Loucy (cell line): Measurements from ENCODE around the gene TANGO6.
"Not testable (repeated sequence)": the region's sequence is repeated elsewhere in the genome, so short reads cannot be mapped to it uniquely, and the experiment has no call there.

Source experiments
- H2AFZ ChIP-seq: fragments of 200-600 bp; sonication (generic); 2 replicates; pipeline ENCODE4 v1.6.0; 2016; ENCODE audit warnings: antibody characterized with exemption, mild to moderate bottlenecking, low read length, moderate library complexity
- H3F3A ChIP-seq: fragments of 200-600 bp; 2 replicates; pipeline ENCODE4 v1.6.0; 2016; ENCODE audit warnings: antibody characterized with exemption, low read depth, mild to moderate bottlenecking
- H3K27me3 ChIP-seq: fragments of 200-600 bp; sonication (generic); 2 replicates; pipeline ENCODE4 v1.6.1; 2014; ENCODE audit warnings: low read length, mild to moderate bottlenecking; ENCODE audit not compliant: insufficient read depth, poor library complexity, severe bottlenecking
- H3K36me3 ChIP-seq: fragments of 200-600 bp; sonication (generic); 2 replicates; pipeline ENCODE4 v1.6.1; 2016; ENCODE audit warnings: low read length; ENCODE audit not compliant: insufficient read depth
- H3K4me1 ChIP-seq: fragments of 200-600 bp; sonication (generic); 2 replicates; pipeline ENCODE4 v1.5.1; 2014; ENCODE audit warnings: low read length, mild to moderate bottlenecking; ENCODE audit not compliant: insufficient read depth, poor library complexity, severe bottlenecking
- H3K4me2 ChIP-seq: fragments of 200-600 bp; sonication (generic); 2 replicates; pipeline ENCODE4 v1.6.0; 2014; ENCODE audit warnings: antibody characterized with exemption, low read length, low read depth, mild to moderate bottlenecking; ENCODE audit not compliant: poor library complexity, severe bottlenecking
- H3K4me3 ChIP-seq: fragments of 200-600 bp; sonication (generic); 2 replicates; pipeline ENCODE4 v1.5.1; 2014; ENCODE audit warnings: low read length, mild to moderate bottlenecking, mixed read lengths; ENCODE audit not compliant: poor library complexity, severe bottlenecking
- H3K79me2 ChIP-seq: fragments of 200-600 bp; sonication (generic); 2 replicates; pipeline ENCODE4 v1.6.1; 2014; ENCODE audit warnings: low read length; ENCODE audit not compliant: insufficient read depth
- H3K9ac ChIP-seq: fragments of 200-600 bp; sonication (generic); 2 replicates; pipeline ENCODE4 v1.6.0; 2014; ENCODE audit warnings: mild to moderate bottlenecking, low read depth, low read length, moderate library complexity; ENCODE audit not compliant: poor library complexity, severe bottlenecking
- H3K9me2 ChIP-seq: fragments of 200-600 bp; sonication (generic); replicated peaks from 2 replicates; pipeline ENCODE4 v1.6.1; 2016; ENCODE audit warnings: low read depth, low read length, mixed read lengths
- H3K9me3 ChIP-seq: fragments of 200-600 bp; sonication (generic); 2 replicates; pipeline ENCODE4 v1.6.1; 2014; ENCODE audit warnings: mild to moderate bottlenecking, antibody characterized with exemption, low read length, low read depth; ENCODE audit not compliant: insufficient read depth
- H4K20me1 ChIP-seq: fragments of 200-600 bp; sonication (generic); 2 replicates; pipeline ENCODE4 v1.6.0; 2014; ENCODE audit warnings: antibody characterized with exemption, low read length, mild to moderate bottlenecking; ENCODE audit not compliant: insufficient read depth, poor library complexity, severe bottlenecking
- EZH2phosphoT487 ChIP-seq: fragments of 200-600 bp; IDR thresholded peaks from 2 replicates; pipeline ENCODE4 v1.6.1; 2018; ENCODE audit warnings: antibody characterized with exemption, mild to moderate bottlenecking, moderate library complexity, borderline replicate concordance
- TF ChIP-seq, protein P1 (sequence below): fragments of 200-600 bp; sonication (generic); conservative IDR thresholded peaks from 2 replicates; pipeline ENCODE4 v1.5.1; 2014; ENCODE audit warnings: mild to moderate bottlenecking, antibody characterized with exemption, low read length

TANGO6 gene

DNA sequence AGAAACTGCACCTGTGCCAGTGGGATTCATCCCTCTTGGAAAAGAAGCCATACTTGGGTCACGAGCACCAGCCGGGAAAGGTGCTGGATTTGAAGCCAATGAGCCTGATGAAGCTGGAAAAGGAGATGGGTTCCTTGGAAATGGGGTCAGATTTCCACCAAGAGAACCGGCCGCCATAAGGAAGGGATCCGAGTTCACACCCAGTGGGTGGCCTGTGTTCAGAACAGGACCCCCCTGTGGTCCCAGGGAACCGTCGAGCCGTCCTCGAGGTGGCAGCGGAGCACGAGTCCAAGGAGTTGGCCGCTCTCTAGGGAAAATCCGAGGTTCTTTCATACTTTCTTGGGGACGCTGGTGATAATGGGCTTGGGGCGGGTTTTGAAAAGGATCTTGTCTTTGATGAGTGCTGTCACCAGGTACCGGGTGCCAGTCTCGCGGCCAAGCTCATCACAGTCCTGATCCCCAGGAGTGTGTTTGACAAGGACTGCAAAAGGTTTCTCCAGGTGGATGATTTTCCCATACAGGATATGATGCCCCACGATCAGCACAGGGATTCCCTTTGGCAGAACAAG lies 276.8 kb downstream of the TANGO6 start:
- Histone ChIP-seq H3K4me3 (no peak overlapping the region), H3K9ac (no peak overlapping the region), H3K79me2 (no peaks in the 10 kb centered on the region), H3K9me2 (no peaks in the 10 kb centered on the region), H3K4me2 (no peak overlapping the region), H3K36me3 (peaks cover 39% of the 10 kb centered on the region; the same call in 1 of the 2 replicates), H4K20me1 (peaks cover 5% of the 10 kb centered on the region), H3K4me1 (no peaks in the 10 kb centered on the region), H2AFZ (no peak overlapping the region), H3K27me3 (no peaks in the 10 kb centered on the region), H3K9me3 (no peaks in the 10 kb centered on the region), H3F3A (no peaks in the 10 kb centered on the region)
- TF ChIP-seq, protein P1, sequence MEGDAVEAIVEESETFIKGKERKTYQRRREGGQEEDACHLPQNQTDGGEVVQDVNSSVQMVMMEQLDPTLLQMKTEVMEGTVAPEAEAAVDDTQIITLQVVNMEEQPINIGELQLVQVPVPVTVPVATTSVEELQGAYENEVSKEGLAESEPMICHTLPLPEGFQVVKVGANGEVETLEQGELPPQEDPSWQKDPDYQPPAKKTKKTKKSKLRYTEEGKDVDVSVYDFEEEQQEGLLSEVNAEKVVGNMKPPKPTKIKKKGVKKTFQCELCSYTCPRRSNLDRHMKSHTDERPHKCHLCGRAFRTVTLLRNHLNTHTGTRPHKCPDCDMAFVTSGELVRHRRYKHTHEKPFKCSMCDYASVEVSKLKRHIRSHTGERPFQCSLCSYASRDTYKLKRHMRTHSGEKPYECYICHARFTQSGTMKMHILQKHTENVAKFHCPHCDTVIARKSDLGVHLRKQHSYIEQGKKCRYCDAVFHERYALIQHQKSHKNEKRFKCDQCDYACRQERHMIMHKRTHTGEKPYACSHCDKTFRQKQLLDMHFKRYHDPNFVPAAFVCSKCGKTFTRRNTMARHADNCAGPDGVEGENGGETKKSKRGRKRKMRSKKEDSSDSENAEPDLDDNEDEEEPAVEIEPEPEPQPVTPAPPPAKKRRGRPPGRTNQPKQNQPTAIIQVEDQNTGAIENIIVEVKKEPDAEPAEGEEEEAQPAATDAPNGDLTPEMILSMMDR = no peak
- TF ChIP-seq EZH2phosphoT487 = no peak

DNA sequence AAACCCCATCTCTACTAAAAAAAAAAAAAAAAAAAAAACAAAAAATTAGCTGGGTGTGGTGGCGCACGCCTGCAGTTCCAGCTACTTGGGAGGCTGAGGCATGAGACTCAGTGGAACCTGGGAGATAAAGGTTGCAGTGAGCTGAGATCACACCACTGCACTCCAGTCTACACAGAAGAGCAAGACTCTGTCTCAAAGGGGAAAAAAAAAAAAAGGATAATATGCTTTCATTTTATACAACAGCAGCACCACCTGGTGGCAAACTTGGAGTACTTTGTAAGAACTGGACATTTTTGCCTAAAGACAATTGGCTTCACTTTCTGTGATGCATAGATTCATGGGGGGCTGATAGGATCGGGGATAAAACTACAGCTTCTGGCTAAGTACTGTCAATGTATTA lies 280.6 kb downstream of the TANGO6 start:
- H3K79me2 ChIP-seq = peaks cover 17% of the 10 kb centered on the region; the same call in 1 of the 2 replicates
- peaks cover 23% of the 10 kb centered on the region; the same call in 1 of the 2 replicates for H3K36me3 ChIP-seq
- H3K27me3 ChIP-seq = no peaks in the 10 kb centered on the region
- no peak for TF ChIP-seq EZH2phosphoT487
- TF ChIP-seq, protein P1 = peak; percentile 81
- no peaks in the 10 kb centered on the region; the same call in 1 of the 2 replicates for H3F3A ChIP-seq
- no peak overlapping the region for H3K4me2 ChIP-seq
- no peak overlapping the region for H2AFZ ChIP-seq
- H3K9ac ChIP-seq = no peak overlapping the region
- no peaks in the 10 kb centered on the region for H3K9me3 ChIP-seq
- H3K4me3 ChIP-seq = no peak overlapping the region
- H3K4me1 ChIP-seq = no peaks in the 10 kb centered on the region
- no peaks in the 10 kb centered on the region for H3K9me2 ChIP-seq
- peaks cover 16% of the 10 kb centered on the region for H4K20me1 ChIP-seq

DNA sequence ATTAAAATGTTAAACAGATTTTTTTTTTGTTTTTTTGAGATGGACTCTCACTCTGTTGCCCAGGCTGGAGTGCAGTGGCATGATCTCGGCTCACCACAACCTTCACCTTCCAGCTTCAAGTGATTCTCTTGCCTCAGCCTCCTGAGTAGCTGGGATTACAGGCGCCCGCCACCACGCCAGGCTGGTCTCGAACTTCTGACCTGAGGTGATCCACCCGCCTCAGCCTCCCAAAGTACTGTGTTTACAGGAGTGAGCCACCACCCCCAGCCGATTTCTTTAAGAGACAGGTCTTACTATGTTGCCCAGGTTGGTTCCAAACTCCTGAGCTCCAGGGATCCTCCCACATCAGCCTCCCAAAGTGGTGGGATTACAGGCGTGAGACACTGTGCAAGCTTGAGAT lies 281.1 kb downstream of the TANGO6 start:
- not testable (repeated sequence) for H3K9me2 ChIP-seq, H2AFZ ChIP-seq, H3K27me3 ChIP-seq, H3F3A ChIP-seq, H3K4me2 ChIP-seq, H3K4me1 ChIP-seq, H3K4me3 ChIP-seq, H3K9ac ChIP-seq, H3K9me3 ChIP-seq
- Histone ChIP-seq H3K79me2 (peaks cover 20% of the 10 kb centered on the region; the same call in 1 of the 2 replicates), H4K20me1 (peaks cover 18% of the 10 kb centered on the region), H3K36me3 (peaks cover 19% of the 10 kb centered on the region; the same call in 1 of the 2 replicates)

DNA sequence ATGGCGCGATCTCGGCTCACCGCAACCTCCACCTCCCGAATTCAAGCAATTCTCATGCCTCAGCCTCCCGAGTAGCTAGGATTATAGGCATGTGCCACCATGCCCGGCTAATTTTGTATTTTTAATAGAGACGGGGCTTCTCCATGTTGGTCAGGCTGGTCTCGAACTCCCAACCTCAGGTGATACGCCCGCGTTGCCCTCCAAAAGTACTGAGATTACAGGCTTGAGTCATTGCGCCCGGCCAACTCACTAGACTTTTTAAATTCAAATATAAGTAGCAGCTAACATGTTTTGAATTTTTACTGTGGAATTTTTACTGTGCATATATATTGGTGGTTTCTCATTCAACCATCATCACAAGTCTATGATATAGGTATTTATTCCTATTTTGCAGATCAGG lies 281.6 kb downstream of the TANGO6 start:
- H3K36me3 ChIP-seq = peaks cover 13% of the 10 kb centered on the region; the same call in 1 of the 2 replicates
- H3K4me1 ChIP-seq, H3K4me3 ChIP-seq, H2AFZ ChIP-seq, H3F3A ChIP-seq, H3K9me3 ChIP-seq, H3K4me2 ChIP-seq, H3K9me2 ChIP-seq, H3K9ac ChIP-seq, H3K27me3 ChIP-seq: not testable (repeated sequence)
- peaks cover 25% of the 10 kb centered on the region; the same call in 1 of the 2 replicates for H3K79me2 ChIP-seq
- peaks cover 24% of the 10 kb centered on the region for H4K20me1 ChIP-seq
